CD4-positive, alpha-beta T cell treated with Interleukin-2 at 100 ng/mL for 4 hours (primary cell): ENCODE results near the gene OR2A12.
"Not testable (repeated sequence)": the region's sequence is repeated elsewhere in the genome, so short reads cannot be mapped to it uniquely, and the experiment has no call there.

Source experiments
- DNase-seq: peaks from one replicate; pipeline ENCODE4 v3.0.0-alpha.2; 2020; ENCODE audit warnings: low spot score

OR2A12 gene

GRCh38 chr7:144122876-144123275 is 36.8 kb downstream of the OR2A12 start, which contains the start of gene OR2A14:
Gene OR2A14 (plus strand): TSS chr7:144123176. CDS start chr7:144129113, 5,937 bp downstream.
- DNase-seq = no peak

- peak; percentile 83 for DNase-seq
Measured at GRCh38 chr7:144127714-144128334, 41.7 kb downstream of the OR2A12 start.

GRCh38 chr7:144129601-144130000 is 43.5 kb downstream of the OR2A12 start:
- DNase-seq = not testable (repeated sequence)

GRCh38 chr7:144130730-144131129 is 44.7 kb downstream of the OR2A12 start:
- no peak for DNase-seq

- DNase-seq = no peak
Measured at GRCh38 chr7:144132262-144132661, 46.2 kb downstream of the OR2A12 start.

- no peak for DNase-seq
Measured at GRCh38 chr7:144133307-144133706, 47.2 kb downstream of the OR2A12 start.

GRCh38 chr7:144134116-144134515 is 48.0 kb downstream of the OR2A12 start:
- DNase-seq = no peak

GRCh38 chr7:144137501-144137900 is 51.4 kb downstream of the OR2A12 start:
- DNase-seq = no peak

GRCh38 chr7:144142187-144142586 is 56.1 kb downstream of the OR2A12 start:
- no peak for DNase-seq

- no peak for DNase-seq
Measured at GRCh38 chr7:144144426-144144825, 58.3 kb downstream of the OR2A12 start.

GRCh38 chr7:144148224-144148827 is 62.2 kb downstream of the OR2A12 start:
- DNase-seq = no peak
